Measurements from ENCODE around the gene PLCB3. TPM values are rescaled to one million over a fixed set of nuclear protein-coding genes. Genes with fewer than 3 reads are reported as not detected.

The PLCB3 gene
- total and polyA plus RNA-seq, 2 of the 13 experiments (the other 11 are each of a cell fraction or from before 2014, with no cell fraction given), result 7.5 to 13.8 TPM

DNA sequence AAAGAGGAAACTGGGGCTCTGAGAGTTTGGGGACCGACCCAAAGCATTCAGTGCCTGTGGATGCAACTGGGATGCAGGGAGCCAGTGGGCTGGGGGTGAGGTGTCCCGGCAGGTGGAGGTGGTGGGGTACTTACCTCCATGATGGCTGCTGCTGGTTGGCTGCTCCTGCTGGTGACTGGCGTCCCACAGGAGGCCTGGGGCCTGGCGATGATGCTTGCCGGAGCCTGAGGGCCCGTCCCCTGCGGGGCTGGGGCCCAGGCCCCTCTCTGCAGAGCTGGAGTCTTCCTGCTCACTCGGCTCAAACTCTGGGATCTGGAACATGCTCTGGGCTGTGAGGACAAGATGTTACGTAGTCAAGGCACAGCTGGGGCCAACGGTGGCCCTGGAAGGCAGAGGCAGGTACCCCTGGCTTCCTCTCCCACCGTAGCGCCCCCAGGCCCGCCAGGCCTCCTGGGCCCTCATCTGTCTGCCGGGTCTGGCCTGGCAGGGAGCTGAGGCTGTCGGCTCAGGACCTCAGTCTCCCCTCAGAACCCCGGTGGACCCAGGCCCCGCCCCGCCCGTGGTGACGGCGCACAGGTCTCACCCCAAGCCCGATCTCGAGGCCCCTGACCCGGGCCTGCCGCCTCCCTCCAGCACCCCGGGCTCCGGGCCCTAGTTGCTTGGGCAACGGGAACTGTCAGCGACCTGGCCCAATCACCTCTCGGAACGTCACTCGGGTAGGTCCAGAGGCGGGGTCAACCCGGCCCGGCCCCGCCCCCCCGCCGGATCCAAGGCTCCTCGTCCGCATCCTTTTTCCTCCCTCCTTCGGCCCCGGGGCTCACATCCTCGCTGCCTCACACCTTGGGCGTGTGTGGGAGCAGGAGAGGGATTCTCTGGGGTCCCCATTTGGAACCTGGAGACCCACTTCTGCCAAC is 33.0 kb downstream of the PLCB3 start, which contains the start of gene BAD (continued):
- TF ChIP-seq ATF7 (IDR thresholded peaks at IDR 0.05), result no peak
- no peak for TF ChIP-seq ATF7 (CRISPR knock-in tag; IDR thresholded peaks at IDR 0.05)
- TF ChIP-seq, protein P1, sequence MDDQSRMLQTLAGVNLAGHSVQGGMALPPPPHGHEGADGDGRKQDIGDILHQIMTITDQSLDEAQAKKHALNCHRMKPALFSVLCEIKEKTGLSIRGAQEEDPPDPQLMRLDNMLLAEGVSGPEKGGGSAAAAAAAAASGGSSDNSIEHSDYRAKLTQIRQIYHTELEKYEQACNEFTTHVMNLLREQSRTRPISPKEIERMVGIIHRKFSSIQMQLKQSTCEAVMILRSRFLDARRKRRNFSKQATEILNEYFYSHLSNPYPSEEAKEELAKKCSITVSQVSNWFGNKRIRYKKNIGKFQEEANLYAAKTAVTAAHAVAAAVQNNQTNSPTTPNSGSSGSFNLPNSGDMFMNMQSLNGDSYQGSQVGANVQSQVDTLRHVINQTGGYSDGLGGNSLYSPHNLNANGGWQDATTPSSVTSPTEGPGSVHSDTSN (CRISPR knock-in tag; IDR thresholded peaks at IDR 0.05; ENCODE audit: borderline replicate concordance), result peak; percentile 44; the same call in 1 of the 2 replicates
- TF ChIP-seq ZNF790 (CRISPR knock-in tag; IDR thresholded peaks at IDR 0.05; ENCODE audit: borderline replicate concordance), result 0 out of 2 replicates have a peak, but pooled peaks have one; percentile 29
- TF ChIP-seq, protein P2, sequence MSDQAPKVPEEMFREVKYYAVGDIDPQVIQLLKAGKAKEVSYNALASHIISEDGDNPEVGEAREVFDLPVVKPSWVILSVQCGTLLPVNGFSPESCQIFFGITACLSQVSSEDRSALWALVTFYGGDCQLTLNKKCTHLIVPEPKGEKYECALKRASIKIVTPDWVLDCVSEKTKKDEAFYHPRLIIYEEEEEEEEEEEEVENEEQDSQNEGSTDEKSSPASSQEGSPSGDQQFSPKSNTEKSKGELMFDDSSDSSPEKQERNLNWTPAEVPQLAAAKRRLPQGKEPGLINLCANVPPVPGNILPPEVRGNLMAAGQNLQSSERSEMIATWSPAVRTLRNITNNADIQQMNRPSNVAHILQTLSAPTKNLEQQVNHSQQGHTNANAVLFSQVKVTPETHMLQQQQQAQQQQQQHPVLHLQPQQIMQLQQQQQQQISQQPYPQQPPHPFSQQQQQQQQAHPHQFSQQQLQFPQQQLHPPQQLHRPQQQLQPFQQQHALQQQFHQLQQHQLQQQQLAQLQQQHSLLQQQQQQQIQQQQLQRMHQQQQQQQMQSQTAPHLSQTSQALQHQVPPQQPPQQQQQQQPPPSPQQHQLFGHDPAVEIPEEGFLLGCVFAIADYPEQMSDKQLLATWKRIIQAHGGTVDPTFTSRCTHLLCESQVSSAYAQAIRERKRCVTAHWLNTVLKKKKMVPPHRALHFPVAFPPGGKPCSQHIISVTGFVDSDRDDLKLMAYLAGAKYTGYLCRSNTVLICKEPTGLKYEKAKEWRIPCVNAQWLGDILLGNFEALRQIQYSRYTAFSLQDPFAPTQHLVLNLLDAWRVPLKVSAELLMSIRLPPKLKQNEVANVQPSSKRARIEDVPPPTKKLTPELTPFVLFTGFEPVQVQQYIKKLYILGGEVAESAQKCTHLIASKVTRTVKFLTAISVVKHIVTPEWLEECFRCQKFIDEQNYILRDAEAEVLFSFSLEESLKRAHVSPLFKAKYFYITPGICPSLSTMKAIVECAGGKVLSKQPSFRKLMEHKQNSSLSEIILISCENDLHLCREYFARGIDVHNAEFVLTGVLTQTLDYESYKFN (CRISPR knock-in tag; conservative IDR thresholded peaks at IDR 0.05), result 0 out of 2 replicates have a peak, but pooled peaks have one; percentile 23
- TF ChIP-seq, protein P3, sequence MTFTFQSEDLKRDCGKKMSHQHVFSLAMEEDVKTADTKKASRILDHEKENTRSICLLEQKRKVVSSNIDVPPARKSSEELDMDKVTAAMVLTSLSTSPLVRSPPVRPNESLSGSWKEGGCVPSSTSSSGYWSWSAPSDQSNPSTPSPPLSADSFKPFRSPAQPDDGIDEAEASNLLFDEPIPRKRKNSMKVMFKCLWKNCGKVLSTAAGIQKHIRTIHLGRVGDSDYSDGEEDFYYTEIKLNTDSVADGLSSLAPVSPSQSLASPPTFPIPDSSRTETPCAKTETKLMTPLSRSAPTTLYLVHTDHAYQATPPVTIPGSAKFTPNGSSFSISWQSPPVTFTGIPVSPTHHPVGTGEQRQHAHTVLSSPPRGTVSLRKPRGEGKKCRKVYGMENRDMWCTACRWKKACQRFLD (CRISPR knock-in tag; IDR thresholded peaks at IDR 0.05; ENCODE audit: borderline replicate concordance), result no peak; the same call in 1 of the 2 replicates
- TF ChIP-seq GTF2F1 (IDR thresholded peaks at IDR 0.05; ENCODE audit: low read length), result no peak
- TF ChIP-seq YEATS2 (CRISPR knock-in tag; IDR thresholded peaks at IDR 0.05; ENCODE audit: borderline replicate concordance), result peak; percentile 16; the same call in 1 of the 2 replicates
- TF ChIP-seq, protein P4, sequence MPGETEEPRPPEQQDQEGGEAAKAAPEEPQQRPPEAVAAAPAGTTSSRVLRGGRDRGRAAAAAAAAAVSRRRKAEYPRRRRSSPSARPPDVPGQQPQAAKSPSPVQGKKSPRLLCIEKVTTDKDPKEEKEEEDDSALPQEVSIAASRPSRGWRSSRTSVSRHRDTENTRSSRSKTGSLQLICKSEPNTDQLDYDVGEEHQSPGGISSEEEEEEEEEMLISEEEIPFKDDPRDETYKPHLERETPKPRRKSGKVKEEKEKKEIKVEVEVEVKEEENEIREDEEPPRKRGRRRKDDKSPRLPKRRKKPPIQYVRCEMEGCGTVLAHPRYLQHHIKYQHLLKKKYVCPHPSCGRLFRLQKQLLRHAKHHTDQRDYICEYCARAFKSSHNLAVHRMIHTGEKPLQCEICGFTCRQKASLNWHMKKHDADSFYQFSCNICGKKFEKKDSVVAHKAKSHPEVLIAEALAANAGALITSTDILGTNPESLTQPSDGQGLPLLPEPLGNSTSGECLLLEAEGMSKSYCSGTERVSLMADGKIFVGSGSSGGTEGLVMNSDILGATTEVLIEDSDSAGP (CRISPR knock-in tag; IDR thresholded peaks at IDR 0.05; ENCODE audit: borderline replicate concordance), result peak; percentile 32; the same call in 1 of the 2 replicates
- TF ChIP-seq ZNF441 (CRISPR knock-in tag; IDR thresholded peaks at IDR 0.05; ENCODE audit: borderline replicate concordance), result peak; percentile 87; the same call in 1 of the 2 replicates
- TF ChIP-seq, protein P5, sequence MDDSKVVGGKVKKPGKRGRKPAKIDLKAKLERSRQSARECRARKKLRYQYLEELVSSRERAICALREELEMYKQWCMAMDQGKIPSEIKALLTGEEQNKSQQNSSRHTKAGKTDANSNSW (CRISPR knock-in tag; IDR thresholded peaks at IDR 0.05; ENCODE audit: borderline replicate concordance), result no peak
- TF ChIP-seq ZBTB3 (CRISPR knock-in tag; IDR thresholded peaks at IDR 0.05; ENCODE audit: borderline replicate concordance, low read depth), result no peak
- peak; percentile 37 for TF ChIP-seq YY1 (IDR thresholded peaks at IDR 0.05; ENCODE audit: insufficient read depth, insufficient replicate concordance, low read depth, low read length)
- TF ChIP-seq FOXC1 (CRISPR knock-in tag; IDR thresholded peaks at IDR 0.05; ENCODE audit: borderline replicate concordance), result peak; percentile 86
- TF ChIP-seq ATAD3A (CRISPR knock-in tag; IDR thresholded peaks at IDR 0.05), result no peak
- TF ChIP-seq, protein P6, sequence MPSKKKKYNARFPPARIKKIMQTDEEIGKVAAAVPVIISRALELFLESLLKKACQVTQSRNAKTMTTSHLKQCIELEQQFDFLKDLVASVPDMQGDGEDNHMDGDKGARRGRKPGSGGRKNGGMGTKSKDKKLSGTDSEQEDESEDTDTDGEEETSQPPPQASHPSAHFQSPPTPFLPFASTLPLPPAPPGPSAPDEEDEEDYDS (CRISPR knock-in tag; IDR thresholded peaks at IDR 0.05), result peak; percentile 41; the same call in 1 of the 2 replicates
- TF ChIP-seq RBM39 (IDR thresholded peaks at IDR 0.05; ENCODE audit: low read depth, low read length, poor library complexity, severe bottlenecking), result peak; percentile 72
- no peak for TF ChIP-seq ZNF550 (CRISPR knock-in tag; IDR thresholded peaks at IDR 0.05; ENCODE audit: borderline replicate concordance)
